GM12892 (cell line): ENCODE results near the gene TRUB1.

Experiments
- POLR2A ChIP-seq: IDR thresholded peaks from 2 replicates; pipeline ENCODE4 v1.6.1; 2011; ENCODE audit warnings: low read depth, low read length, control low read depth
- POLR2AphosphoS5 ChIP-seq: IDR thresholded peaks from 2 replicates; pipeline ENCODE4 v1.6.1; 2011; ENCODE audit warnings: low read depth, low read length, control low read depth

DNA sequence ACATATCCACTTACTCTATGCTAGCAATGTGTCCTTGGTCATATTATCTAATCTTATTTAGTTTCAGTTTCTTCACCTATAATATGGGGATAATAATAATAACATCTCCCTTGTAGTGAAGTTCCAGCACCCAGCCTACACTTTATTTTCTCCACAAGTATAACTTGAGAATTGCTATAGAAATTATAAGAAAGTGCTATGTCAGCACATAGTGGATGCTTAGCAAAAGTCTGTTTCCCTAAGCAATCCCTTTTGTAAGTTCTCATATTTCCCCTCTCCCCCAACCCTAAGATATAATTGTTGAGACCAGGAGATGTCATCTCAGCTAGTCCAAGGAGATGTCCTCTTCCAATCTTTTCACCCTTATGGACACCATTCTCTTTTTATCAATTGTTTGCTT is 5.8 kb upstream of the TRUB1 start:
- TF ChIP-seq POLR2A (no peak), POLR2AphosphoS5 (no peak)
